Raji (cell line): Measurements from ENCODE around the gene IFITM10.

Experiments used
- POLR2A ChIP-seq: IDR thresholded peaks from 2 replicates; pipeline ENCODE4 v1.6.1; 2011; ENCODE audit warnings: low read depth, low read length, control low read depth; ENCODE audit not compliant: insufficient read depth

The IFITM10 gene

DNA sequence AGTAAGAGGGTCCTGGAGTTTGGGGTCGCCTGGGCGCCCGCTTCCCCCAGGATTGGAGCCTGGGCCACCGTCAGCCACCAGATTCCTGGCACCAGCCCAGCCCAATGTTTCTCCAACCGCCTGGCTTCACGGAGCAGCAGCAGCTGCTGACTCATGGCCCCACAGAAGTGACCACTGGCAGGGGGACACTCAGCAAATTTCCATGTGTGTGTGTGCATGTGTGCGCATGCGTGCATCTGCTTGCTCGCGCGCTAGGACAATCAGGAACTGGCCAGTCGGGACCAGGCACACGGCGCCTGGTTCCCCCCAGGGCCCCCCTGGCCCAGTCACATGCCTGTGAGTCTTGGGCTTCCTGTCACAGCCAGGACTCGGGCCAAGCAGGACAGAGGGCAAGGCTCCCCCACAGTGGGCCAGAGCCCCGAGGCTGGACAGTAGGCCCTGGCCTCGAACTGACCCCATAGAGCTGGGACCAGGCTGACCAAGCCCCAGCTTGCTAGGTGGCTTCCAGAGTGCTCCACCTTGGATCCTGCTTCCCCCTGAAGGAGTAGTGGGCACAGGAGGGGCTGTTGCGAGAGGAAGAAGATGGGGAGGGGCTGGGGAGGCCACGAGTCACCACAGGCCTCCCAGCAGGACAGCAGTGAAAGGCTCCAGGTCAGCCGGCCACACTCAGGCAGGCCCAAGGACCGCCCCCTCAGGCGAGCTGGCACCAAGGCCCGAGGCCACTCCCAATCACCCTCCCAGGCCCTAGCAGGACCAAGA, 10.1 kb upstream of the IFITM10 start:
- no peak for TF ChIP-seq POLR2A

DNA sequence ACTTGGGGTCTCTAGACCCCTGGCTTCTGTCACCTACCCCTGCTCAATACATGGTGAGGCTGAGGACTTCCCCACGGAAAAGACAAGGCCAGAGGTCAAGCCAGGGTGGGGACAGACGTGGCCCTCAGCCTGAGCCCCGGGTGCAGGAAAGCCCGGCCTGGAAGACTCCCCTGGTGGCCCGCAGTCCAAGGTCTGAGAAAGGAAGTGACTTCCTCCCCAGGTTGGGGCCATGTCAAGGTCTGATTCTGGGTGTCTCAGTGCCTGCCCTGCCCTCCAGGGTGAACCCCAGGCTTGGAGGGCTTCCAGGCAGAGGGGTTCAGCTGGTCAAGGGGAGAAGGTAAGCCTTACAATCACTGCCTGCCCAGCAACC, 9.4 kb upstream of the IFITM10 start:
- TF ChIP-seq POLR2A = no peak

DNA sequence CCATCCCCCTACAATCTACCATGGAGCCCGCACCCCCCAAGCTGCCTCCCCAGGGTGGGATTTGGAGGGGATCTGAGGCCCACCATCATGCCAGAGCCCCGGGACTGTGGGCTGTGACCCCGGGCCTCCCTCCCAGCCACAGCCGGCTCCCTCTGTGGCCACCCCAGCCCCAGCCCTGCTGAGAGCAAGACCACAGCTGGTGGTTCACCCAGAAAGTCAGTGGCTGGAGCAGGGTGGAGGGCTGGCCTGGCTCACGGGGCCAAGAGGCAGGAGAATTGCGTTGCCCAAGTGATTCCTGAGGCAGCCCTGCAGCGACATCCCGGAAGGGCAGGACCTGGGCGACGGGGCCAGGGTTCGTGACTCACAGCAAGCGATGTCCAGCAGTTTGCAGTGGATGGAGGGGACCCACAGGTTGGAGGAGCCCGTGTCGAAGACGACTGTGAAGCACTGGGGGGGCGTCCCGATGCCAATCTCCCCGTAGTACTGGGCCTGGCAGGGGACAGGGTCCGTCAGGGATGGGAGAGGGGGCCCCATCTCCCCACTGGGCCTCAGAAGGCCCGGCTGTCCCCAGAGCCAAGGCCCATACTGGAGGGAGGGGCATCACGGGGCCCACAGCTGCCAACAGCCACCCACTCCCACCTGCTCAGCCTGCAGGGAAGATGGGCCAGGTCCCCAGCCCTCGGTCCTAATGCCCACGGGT, 8.9 kb upstream of the IFITM10 start:
- TF ChIP-seq POLR2A = no peak

DNA sequence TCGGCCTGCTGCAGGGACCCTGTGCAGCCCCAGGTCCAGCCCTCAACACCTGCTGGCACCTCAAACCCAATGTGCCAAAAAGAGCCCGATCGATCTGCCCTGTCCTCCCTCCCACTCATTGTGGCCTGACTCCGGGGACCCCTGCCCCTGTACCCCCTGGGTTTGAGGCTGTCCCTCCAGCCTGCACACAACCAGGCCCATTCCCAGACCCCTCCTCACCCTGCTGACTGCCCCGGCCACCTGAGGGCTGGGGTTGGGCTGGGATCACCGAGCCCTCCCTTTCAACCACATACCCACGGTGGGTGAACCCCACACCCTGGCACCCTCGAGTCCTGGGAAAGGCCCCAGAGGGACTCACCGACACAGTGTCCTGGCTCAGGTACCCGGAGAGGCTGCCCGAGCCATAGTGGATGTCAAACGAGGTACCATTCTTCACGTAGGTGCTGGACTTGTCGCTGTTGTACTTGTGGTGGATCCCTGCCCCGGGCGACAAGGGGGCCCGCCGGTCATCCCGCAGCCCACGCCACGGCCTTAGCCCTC, 8.3 kb upstream of the IFITM10 start:
- TF ChIP-seq POLR2A = no peak

DNA sequence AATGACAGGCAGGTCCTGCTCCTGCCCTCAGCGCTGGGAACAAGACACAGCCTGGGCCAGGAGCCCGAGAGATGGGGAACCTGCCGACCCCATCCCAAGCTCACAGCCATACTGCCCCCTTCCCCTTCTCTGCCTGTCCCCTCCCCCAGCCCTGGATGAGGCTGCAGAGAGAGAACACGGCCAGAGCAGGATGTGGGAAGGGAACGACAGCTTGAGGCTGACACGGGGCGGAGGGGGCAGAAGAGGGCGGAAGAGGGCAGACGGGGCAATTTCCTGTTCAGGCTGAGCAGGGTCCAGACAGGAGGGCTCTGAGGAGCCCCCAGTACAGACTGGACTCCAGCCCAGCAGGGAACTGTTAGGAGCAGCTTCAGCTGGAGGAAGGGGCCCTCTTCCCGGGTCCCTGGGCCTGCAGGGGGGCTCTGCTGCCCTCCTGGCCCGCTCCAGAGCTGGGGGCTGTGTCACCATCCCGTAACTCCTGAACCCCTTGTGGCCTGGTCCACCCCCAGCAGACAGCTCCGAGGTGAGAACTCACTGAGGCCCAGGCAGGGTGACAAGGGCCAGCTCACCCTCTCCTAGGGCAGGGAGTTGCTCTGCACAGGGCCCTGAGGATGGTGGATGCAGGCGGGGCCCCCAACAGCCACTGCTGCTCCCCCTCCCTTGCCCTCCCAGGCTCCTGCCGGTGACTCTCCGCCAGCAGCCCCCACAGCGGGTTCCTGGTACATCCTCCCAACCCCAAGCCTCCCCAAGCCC, 7.6 kb upstream of the IFITM10 start:
- TF ChIP-seq POLR2A = no peak

DNA sequence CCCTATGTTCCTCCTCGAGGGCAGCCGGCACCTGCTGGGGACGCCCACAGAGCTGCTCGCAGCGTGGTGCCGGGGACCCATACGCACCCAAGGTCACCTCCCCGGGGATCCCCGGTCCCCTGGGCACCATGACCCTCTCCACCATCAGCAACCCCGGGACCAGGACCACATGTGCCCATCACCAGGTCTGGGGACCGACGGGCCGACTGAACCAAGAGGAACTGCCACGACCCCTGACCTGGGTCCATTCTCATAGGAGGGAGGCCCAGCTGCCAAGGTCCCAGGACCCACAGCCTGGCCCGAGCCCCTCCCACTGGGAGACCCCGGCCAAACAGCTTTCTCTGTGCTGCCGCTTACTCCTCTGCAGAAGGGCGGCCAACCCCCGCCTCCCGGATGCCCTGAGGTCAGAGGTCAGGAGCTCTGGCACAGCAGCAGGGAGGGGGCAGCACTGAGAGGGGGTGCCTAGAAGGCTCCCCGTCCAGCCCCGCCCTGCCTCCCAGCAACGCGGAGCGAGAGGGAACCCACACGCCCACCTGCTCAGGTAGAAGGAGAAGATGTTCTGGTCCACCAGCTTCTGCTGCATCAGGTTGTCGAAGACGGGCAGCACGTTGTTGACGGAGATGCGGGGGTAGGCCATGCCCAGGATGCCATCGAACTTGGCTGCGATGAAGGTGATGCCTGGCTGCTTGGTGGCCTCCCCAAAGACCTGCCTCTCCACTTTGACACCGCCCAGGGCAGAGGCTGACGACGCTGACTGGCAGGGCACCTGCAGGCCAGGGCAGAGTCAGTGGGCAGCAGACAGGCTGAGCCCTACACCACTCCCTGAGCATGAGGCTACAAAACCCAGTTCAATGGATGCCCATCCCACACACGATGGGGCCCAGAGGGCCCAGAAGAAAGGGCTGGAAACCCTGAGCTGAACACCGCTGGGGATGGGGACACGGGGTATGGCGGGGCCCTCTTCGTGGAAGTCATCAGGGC, 6.7 kb upstream of the IFITM10 start:
- TF ChIP-seq POLR2A = no peak

DNA sequence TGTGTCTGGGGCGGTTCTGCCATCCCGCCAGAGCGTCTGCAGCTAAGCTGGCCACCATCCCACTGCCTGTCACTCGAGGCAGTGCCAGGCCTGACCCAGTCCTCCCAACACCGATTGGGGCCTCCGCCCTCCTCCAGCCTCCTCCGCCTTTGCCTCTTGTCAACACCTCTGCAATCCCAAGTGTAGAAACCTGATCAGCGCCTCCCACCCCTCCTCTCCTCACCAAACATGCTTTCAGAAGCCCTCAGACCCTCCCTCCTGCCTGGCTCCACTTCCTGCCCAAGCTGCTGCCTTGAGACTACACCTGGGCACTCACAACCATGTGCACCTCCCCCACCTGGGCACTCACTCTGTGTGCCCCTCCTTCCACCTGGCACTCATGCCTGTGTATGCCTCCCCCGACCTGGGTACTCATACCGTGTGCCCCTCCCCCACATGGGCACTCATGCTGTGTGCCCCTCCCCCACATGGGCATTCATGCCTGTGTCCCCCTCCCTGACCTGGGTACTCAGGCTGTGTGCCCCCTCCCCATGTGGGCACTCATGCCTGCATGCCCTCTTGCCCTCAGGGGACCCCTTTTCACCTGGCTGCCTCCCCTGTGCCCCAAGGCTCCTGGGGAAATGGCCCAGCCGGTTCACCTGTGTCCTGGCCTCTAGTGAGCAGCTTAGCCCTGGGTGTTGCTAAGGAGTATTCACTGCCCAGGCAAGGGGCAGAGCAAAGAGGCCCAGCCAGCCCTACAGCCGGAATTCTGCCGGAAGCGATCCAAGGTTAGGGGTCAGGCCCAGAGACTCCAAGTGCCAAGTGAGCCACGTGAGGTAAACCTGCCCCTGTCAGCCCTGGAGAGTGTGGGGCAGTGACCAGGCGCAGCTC, 5.5 kb upstream of the IFITM10 start:
- TF ChIP-seq POLR2A = no peak

DNA sequence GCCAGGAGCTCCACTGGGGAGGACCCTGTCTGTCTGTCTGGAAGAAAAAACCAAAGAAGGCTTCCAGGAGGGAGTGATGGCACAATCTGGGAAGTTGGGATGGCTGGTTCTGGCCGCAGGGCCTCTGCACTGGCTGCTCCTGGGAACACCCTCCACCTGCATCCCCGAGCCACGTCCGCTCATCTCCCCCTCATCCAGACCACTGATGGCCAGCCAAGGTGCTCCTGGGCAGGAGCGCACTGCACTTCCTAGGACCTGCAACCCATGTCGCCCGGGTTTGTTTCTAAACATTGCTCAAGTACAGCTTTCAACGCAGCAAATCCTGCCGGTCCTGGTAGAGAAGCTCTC, 4.9 kb upstream of the IFITM10 start:
- no peak for TF ChIP-seq POLR2A

DNA sequence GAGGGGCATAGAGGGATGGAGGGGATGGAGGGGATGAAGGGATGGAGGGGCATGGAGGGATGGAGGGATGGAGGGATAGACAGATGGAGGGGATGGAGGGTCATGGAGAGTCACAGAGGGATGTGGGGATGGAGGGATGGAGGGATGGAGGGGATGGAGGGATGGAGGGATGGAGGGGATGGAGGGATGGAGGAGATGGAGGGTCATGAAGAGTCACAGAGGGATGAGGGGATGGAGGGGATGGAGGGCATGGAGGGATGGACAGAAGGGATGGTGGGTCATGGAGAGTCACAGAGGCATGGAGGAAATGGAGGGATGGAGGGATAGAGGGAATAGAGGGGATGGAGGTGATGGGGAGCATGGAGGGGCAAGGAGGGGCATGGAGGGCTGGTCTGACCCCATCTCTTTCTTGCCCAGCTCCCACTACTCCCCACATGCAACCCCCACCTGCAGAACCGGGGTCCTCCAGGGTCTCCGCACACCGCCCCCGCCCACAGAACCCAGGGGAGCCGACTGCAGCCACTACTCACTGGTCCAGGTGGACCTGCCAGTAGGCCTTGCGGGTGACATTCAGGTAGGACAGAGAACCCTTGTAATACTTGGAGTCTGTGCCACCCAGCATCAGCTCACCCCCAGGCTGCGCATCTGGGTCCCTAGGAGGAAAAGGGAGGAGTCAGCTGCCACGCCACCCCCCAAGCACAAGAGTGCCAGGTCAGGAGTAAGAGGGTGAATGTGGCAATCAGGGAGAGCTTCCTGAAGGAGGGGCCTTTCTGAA, 4.2 kb upstream of the IFITM10 start:
- TF ChIP-seq POLR2A = no peak

DNA sequence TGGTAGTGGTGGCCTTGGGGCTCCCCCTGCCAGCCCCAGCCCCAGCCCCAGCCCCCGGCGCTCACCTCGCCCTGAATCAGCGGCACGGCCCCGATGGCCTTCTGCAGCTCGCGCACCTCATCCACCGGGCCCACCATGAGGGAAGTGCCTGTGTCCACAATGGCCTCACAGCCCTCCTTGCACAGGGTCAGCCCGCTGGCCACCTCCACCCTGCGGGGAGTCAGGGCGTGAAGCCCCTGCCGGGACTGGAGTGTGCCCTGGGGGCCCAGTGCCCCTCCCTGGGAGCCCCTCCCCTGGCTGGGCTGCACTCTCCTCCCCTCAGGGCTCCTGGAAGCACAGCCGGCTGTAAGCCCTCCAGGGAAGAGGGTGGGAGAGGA, 3.5 kb upstream of the IFITM10 start:
- TF ChIP-seq POLR2A = no peak

DNA sequence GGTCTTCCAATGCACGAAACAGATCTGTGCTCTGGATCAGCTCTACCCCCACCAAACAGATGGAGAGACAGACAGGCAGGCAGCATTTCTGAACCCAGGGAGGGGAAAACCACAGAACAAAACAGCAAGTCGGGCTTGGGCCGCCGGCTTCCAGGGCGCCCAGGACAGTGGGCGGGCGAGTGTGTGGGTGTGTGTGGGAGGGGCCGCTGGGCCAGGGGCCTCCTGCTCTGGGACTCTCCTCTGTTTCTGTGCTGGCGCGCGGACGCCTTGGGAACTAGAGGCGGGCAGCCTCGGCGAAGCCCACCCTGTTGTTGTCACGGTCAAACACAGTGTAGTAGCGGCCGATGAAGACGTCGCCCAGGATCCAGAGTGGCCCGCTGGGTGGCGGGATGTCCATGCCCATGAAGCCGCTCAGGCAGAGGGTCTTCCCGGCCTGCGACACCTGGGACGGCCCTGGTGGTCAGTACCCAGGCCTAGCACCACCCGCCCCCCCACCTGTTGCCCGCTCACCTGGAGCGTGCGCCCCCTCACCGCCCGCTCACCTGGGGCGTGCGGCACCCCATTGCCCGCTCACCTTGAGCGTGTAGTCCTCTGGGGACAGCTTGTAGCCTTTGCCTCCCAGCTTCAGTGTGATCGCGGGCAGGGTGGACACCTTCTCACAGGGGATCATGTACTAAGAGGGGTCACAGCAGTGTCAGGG, 3.0 kb upstream of the IFITM10 start:
- TF ChIP-seq POLR2A = no peak

DNA sequence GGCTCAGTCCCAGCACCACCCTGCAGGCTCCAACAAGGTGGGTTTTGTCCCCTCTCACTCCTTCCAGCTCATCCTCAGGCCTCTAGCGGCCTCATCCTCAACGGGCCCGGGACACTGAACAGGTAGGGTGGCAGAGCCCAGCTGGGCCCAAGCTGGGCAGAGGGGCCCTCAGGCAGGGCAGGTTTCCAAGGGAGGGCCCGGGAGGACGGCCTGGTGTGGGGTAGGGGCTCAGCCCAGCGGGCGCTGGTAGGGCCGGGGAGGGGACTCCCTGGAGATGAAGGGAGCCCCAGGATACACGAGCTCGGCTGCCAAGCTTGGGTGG, 2.5 kb upstream of the IFITM10 start:
- TF ChIP-seq POLR2A = no peak
